Forelimb muscle (tissue), 1 donor: ENCODE measurements around the gene SPAAR. TPM values are rescaled to one million over a fixed set of nuclear protein-coding genes. Genes with fewer than 3 reads are reported as not detected.
"Not testable (repeated sequence)": the region's sequence is repeated elsewhere in the genome, so short reads cannot be mapped to it uniquely, and the experiment has no call there.

ENCODE experiments used
- DNase-seq: peaks from one replicate; pipeline ENCODE4 v3.0.0-alpha.2; 2013; ENCODE audit warnings: low read depth
- polyA plus RNA-seq: library from polyadenylated mRNA; unstranded; fragments of 120-200 nt; gene quantifications from one replicate; pipeline ENCODE4 v1.2.1, GENCODE V29; 2013; ENCODE audit not compliant: insufficient read length

Gene SPAAR
- polyA plus RNA-seq, 1 donor: 2.2 TPM

GRCh38 chr9:35923598-35923926 lies 14.3 kb downstream of the SPAAR start:
- DNase-seq: no peak

- no peak for DNase-seq
Measured at GRCh38 chr9:35923927-35924763, 14.9 kb downstream of the SPAAR start.

DNA sequence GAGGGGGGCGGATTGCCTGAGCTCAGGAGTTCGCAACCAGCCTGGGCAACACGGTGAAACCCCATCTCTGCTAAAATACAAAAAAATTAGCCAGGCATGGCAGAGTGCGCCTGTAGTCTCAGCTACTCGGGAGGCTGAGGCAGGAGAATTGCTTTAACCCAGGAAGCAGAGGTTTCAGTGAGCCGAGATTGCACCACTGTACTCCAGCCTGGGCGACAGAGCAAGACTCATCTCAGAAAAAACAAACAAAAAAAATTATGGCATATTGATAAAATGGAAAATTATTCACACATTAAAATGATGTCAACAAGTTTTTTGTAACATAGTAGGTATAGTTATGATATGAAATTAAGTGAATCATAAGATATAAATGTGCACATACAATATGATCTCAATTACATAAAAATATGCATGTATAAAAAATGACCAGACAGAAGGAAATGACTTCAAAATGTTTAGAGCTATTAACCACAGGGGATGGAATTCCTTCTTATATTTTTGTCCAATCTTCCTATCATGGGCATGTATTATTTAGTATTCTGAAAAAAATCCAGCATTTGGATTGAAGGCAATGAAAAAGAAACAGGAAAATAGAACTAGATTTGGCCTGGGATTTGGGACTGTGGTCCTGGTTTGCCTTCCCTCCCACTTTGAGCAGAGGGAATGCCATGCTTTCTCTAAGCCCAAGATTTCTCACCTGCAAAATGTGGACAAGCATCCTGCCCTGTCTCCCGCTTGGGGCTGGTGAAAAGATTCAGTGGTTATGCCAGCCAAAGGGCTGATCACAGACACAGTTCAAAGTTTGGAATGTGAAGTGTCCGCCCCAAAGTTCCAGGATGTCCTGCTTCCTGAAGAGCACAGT lies 19.5 kb downstream of the SPAAR start:
- DNase-seq: no peak

DNA sequence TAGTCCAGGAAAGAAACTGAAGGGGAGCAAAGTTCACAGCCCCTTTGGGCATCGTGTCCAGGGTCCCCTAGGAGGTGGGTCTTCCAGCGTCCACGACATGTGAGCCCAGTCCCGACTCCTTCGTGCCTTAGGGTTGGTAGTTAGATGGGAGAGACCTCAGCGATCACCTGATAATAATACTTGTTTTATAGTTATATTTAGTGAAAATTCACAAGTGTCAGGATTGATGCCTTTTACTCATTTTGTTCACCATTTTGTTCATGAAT lies 20.1 kb downstream of the SPAAR start:
- no peak for DNase-seq

DNA sequence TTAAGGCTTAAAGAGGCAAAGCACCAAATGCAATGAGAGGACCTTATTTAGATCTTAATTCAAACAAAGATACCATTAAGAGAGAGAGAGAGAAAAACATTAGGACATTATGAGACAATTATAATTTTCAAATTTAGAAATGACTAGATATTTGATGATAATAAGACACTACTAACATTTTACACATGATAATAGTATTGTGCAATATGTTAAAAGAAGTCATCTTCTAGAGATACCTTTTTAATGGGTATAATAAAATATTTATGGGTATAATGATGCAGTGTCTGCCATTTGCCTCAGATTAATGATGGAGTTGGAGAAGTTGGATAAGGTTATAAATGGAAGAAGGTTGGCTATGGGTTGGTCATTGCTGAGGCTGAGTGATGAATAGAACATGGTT lies 21.2 kb downstream of the SPAAR start:
- no peak for DNase-seq

- no peak for DNase-seq
Measured at GRCh38 chr9:35930989-35931388, 21.7 kb downstream of the SPAAR start.

DNA sequence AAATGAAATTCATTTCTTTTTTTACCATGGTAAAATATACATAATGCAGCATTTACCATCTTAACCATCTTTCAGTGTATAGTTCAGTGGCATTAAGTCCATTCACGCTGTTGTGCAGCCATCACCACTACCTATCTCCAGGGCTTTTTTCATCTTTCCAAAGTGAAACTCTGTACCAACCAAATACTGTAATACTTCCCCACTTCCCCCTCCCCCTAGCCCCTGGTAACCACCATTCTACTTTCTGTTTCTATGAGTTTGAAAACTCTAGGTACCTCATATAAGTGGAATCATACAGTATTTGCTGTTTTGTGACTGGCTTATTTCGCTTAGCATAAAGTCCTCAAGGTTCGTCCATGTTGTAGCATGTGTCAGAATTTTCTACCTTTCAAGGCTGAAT lies 23.4 kb downstream of the SPAAR start:
- no peak for DNase-seq

GRCh38 chr9:35933550-35934067 lies 24.3 kb downstream of the SPAAR start:
- DNase-seq: no peak

DNA sequence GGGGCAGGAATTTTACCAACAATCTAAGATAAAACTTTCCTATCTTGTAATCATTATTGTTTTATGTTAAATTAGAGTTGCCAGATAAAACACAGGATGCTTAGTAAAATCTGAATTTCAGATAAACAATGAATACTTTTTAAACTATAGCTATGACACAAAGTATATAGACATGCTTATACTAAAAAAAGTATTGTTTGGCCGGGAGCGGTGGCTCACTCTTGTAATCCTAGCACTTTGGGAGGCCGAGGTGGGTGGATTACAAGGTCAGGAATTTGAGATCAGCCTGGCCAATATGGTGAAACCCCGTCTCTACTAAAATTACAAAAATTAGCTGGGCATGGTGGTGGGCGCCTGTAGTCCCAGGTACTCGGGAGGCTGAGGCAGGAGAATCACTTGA lies 24.8 kb downstream of the SPAAR start:
- DNase-seq: not testable (repeated sequence)

DNA sequence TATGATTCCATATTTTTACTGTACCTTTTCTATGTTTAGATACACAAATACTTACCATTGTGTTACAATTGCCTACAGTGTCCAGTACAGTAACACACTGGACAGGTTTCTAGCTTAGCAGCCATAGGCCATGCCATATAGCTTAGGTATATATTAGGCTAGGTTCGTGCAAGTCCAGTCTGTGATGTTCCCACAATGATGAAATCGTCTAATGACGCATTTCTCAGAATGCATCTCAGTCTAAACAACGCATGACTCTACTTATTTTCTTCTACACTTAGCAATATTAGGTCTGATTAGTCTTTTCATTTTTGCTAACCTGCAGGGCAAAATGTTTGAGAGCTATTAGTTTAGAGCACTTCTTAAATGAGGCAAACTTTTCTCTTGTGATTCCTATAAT lies 26.0 kb downstream of the SPAAR start:
- no peak for DNase-seq

DNA sequence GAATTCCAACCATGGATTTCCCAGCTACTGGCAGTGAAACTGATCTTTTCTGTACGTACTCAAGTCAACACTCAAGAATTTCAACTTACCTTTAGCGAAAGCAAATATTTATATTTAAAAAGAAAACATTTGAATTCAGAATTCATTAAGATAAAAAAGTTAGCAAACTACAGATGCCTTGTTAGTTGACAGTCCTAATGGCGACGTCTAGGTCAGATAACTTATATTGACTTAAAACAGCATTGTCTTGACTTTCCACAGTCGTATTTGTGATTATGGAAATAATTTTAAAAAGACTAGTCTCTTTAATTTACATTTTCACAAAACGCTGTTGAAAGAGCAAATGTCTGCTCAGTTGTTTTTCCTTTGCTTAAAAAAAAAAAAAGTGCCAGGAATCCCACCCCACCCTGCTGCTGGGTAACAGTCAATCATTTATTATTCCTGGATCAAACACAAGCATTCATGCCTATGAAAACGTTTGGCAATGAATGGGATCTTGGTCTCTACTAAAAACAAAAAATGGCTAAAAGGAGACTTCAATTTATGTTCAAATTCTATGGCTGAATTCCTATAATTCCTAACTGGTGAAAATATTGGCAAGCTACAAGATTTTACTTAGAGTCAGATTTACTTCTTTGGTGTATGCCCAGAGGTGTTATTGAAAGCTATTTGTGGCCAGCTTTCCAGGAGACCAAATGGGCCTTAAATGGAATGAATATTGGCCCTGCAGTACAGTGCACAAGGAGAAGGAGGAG lies 26.6 kb downstream of the SPAAR start:
- DNase-seq: no peak

GRCh38 chr9:35937227-35937626 lies 27.9 kb downstream of the SPAAR start:
- DNase-seq: no peak

GRCh38 chr9:35938474-35939356 lies 29.4 kb downstream of the SPAAR start:
- no peak for DNase-seq

GRCh38 chr9:35939679-35940250 lies 30.5 kb downstream of the SPAAR start:
- DNase-seq: no peak

DNA sequence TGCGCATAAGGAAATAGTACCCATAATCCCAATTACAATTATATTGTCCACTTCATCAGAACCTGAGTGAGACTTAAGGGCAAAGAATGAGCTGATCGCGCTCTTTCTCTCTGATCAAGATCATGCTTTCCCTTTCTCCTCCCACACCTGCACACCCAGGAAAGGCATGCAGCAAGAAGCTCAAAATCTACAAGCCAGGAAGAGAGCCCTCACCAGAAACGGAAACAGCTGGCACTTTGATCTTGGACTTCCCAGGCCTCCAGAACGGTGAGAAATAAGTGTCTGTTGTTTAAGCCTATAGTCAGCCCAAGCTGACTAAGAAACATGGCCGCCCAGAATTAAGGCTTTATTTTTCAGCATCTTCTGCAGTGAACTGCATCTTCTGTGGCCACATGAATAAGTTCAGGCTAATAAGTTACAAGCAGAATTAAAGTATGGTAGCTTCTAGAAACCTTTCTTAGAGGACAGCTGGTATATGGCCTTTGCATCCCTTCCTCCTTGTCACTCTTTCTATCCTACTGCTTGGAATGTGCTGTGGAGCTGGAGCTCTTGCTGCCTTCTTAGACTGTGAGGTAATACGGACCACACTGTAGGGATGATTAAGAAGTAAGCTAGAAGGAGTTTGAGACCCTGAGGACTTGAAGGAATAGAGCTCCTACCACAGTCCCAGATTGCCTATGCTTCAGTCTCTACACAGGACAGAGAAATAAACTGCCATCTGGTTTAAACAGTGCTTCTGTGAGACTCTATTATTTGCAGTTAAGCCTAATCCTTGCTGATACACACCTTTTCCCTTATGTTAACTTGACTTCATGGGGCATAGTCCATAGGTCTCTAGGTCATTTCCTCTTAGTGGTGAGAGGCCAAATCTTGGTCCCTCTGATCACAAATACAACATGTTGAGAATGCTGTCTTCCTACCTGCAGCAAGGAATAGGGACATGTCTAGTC lies 31.4 kb downstream of the SPAAR start:
- no peak for DNase-seq

- DNase-seq: no peak
Measured at GRCh38 chr9:35942286-35942685, 33.0 kb downstream of the SPAAR start.

DNA sequence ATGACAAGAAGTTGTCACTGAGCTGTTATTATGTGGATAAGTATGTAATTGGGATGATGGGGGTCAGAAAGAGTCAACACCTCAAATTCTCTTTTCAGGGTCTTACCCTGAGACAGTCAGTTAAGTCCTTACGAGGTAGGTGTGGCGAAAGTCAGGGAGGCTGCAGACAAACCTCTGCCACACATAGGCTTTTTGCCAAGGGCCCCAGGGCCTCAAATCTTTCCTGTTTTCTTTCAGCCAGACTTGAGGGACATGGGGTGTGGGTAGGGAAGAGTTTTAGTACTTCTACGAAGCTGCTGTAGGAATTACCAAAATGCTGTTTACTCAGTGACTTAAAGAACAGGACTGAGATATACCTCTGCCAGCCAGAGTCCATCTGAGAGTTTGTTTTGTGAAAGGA lies 34.9 kb downstream of the SPAAR start:
- no peak for DNase-seq

GRCh38 chr9:35944841-35945240 lies 35.6 kb downstream of the SPAAR start:
- no peak for DNase-seq

DNA sequence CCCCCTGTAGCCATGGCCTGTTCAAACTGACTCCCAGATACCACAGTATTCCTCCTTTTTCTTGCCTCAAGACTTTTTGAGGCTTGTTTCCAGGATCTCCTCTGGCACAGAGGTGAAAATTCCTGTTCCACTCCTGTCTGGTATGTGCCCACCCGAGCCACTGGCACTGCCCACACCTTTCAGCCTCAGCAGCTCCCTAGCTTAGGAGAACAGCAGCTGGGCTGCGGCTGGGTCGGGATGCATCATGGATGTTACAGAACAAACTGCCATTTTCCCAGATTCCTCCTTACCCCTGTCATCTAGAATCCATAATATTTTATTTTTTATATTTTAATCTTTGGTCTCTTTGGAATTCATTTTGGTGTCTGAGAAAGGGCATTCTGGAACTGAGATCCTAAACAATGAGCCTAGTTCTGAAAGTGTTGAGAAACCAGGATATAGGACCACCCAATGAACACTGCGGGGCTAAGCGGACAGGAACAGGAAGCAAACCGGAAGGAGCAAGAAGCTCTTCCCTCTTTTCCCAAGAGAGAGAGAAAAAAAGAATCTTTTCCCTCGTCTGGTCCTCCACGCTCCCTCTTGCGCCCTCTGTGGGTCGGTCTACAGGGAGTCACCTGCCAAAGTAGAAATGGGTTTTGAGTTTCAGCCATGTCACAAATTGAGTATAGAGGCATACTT lies 36.2 kb downstream of the SPAAR start:
- DNase-seq: peak; percentile 38
